Muscle layer of colon (tissue), 2 donors: ENCODE measurements around the gene COL6A1.

Experiments used
- H3K27ac ChIP-seq: one replicate; pipeline ENCODE4 v1.7.0; 2013; ENCODE audit warnings: low read depth, mild to moderate bottlenecking, low read length, moderate library complexity
- H3K27me3 ChIP-seq, 2 donors: one replicate each; pipeline ENCODE4 v1.7.0; 2013; ENCODE audit warnings: low read length in 2 of 2, mild to moderate bottlenecking in 2 of 2; ENCODE audit not compliant: insufficient read depth in 2 of 2, control insufficient read depth in 1 of 2
- H3K36me3 ChIP-seq: one replicate; pipeline ENCODE4 v1.7.0; 2013; ENCODE audit warnings: mild to moderate bottlenecking, low read length; ENCODE audit not compliant: insufficient read depth
- H3K4me1 ChIP-seq: one replicate; pipeline ENCODE4 v1.7.0; 2013; ENCODE audit warnings: mild to moderate bottlenecking, low read length; ENCODE audit not compliant: insufficient read depth
- H3K4me3 ChIP-seq, 2 donors: one replicate each; pipeline ENCODE4 v1.7.0; 2013; ENCODE audit warnings: low read length in 2 of 2, low read depth in 1 of 2, mild to moderate bottlenecking in 1 of 2, moderate library complexity in 1 of 2
- H3K9ac ChIP-seq: one replicate; pipeline ENCODE4 v1.7.0; 2013; ENCODE audit warnings: low read length
- H3K9me3 ChIP-seq: one replicate; pipeline ENCODE4 v1.7.0; 2013; ENCODE audit warnings: mild to moderate bottlenecking, low read length
- donor health status: abdominal sarcoma.
- donor health status: Adenocarcinoma of cecum.

COL6A1 gene

DNA sequence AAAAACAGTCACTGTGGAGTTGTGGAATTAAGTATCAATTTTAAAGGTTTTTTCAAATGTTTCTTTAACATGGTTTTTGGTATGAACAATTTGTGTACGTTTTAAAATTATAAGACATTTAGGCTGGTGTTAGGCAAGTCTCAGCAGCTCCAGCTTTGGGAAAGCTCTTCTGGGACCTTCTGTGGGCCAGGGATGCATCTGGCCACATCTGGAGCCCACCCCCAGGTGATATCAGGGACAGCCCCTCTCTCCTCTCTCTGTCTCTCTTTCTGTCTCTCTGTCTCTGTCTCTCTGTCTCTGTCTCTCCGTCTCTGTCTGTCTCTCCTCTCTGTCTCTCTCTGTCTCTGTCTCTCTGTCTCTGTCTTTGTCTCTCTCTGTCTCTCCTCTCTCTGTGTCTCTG, 1.3 kb upstream of the COL6A1 start:
- Histone ChIP-seq H3K36me3 (peaks cover 12% of the 10 kb centered on the region), H3K9me3 (no peaks in the 10 kb centered on the region), H3K9ac (peak overlapping the region; percentile 54), H3K27me3 (no peaks in the 10 kb centered on the region), H3K27ac (peak overlapping the region; percentile 87), H3K4me1 (peaks cover 37% of the 10 kb centered on the region), H3K4me3 (no peak overlapping the region)

- Histone ChIP-seq H3K4me3 (peak overlapping the region; percentile 21 to 46), H3K27me3 (no peaks in the 10 kb centered on the region), H3K4me1 (peaks cover 39% of the 10 kb centered on the region), H3K9ac (peak overlapping the region; percentile 54), H3K27ac (peak overlapping the region; percentile 87), H3K9me3 (no peaks in the 10 kb centered on the region), H3K36me3 (peaks cover 16% of the 10 kb centered on the region)
These were observed 873 bp upstream of the COL6A1 start for GRCh38 chr21:45980697-45981096.

- H3K4me3 ChIP-seq, result peak overlapping the region; percentile 92 to 99
- peak overlapping the region; percentile 93 for H3K27ac ChIP-seq
- no peaks in the 10 kb centered on the region for H3K27me3 ChIP-seq
- H3K9ac ChIP-seq, result peak overlapping the region; percentile 73
- peaks cover 29% of the 10 kb centered on the region for H3K36me3 ChIP-seq
- H3K9me3 ChIP-seq, result no peaks in the 10 kb centered on the region
- peaks cover 54% of the 10 kb centered on the region for H3K4me1 ChIP-seq
These were observed 655 bp downstream of the COL6A1 start for GRCh38 chr21:45982092-45982757.

DNA sequence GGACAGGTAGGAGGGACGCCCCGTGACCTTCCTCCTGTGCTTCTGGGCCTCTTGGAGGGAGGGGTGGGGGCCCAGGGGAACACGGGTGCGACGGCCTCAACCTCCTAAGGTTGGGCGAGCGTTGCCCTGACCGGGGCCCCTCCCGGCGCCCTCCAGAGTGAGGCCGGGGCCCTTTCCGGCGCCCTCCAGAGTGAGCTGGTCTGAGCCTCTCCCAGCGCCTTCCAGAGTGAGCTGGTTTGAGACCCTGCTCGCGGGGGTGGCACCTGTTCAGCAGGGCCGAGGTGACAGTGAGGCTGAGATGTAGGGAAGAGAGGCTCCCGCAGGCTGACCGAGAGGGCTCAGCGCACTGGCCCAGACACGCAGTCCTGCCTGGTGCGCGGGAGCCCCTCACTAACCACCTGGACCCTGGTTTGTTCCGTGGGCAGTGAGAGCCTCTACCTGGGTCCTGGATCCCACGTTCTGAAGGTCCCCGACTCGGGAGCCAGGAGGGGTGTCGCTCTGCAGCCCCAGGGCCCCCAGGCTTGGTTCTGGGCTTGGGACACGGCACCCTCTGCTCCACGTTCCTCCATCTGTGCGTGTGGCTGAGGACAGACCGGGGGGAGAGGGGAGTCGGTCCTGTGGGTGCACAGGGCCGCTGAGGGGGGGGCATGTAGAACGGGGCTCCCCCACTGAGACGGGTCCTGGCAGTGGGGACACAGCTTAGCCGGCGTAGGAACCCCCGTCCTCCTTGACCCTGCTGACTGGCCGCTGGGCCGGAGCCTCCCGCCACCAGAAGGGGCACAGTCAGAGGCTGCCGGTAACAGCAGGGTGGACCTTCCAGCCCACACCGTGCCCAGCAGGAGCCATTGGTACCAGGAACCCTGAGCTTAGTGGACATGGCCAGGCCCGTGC, 1.4 kb downstream of the COL6A1 start:
- H3K27ac ChIP-seq, result peak overlapping the region; percentile 93

DNA sequence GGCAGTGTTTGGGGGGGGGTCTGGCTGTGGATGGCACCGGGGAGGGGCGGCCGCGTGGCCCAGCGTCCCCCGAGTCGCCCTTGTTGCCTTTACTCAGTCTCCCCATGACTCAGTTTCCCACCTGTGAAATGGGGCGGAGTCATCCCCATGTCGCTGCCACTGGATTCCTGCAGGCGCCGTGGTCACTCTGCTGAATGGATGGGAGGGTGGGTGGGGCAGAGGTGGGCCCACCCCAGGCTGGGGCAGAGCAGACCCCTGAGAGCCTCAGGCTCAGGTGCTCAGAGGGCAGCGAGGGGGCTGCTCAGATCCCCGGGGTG, 2.0 kb downstream of the COL6A1 start:
- Histone ChIP-seq H3K9me3 (no peaks in the 10 kb centered on the region), H3K4me3 (peak overlapping the region; percentile 92 to 99), H3K36me3 (peaks cover 35% of the 10 kb centered on the region), H3K4me1 (peaks cover 55% of the 10 kb centered on the region), H3K9ac (peak overlapping the region; percentile 73), H3K27ac (peak overlapping the region; percentile 93), H3K27me3 (no peaks in the 10 kb centered on the region)

More for the DNA sequence above, 1.4 kb downstream of the COL6A1 start:
- Histone ChIP-seq H3K4me1 (peaks cover 53% of the 10 kb centered on the region), H3K9me3 (no peaks in the 10 kb centered on the region), H3K4me3 (peak overlapping the region; percentile 92 to 99), H3K36me3 (peaks cover 32% of the 10 kb centered on the region), H3K9ac (peak overlapping the region; percentile 73), H3K27me3 (no peaks in the 10 kb centered on the region)

DNA sequence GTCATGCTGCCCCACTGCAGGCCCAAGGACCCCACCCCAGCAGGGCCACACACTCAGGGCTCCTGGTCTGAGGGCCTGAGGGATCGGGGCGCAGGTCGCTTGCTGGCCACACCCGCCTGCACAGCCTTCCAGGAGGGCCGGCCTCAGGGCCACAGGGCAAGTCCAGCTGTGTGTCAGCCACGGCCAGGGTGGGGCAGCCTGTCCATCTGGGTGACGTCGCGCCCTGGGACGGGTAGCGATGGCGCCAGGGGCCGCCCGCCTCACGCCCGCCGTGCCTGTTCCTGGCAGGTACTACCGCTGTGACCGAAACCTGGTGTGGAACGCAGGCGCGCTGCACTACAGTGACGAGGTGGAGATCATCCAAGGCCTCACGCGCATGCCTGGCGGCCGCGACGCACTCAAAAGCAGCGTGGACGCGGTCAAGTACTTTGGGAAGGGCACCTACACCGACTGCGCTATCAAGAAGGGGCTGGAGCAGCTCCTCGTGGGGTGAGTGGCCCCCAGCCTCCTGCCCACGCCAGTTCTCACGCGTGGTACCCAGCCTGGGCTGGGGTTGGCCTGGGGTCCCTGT, 2.5 kb downstream of the COL6A1 start:
- no peaks in the 10 kb centered on the region for H3K9me3 ChIP-seq
- no peaks in the 10 kb centered on the region for H3K27me3 ChIP-seq
- H3K4me1 ChIP-seq, result peaks cover 59% of the 10 kb centered on the region
- H3K4me3 ChIP-seq, result peak overlapping the region; percentile 34 to 49
- H3K27ac ChIP-seq, result peak overlapping the region; percentile 76
- peak overlapping the region; percentile 25 for H3K9ac ChIP-seq
- H3K36me3 ChIP-seq, result peaks cover 39% of the 10 kb centered on the region

DNA sequence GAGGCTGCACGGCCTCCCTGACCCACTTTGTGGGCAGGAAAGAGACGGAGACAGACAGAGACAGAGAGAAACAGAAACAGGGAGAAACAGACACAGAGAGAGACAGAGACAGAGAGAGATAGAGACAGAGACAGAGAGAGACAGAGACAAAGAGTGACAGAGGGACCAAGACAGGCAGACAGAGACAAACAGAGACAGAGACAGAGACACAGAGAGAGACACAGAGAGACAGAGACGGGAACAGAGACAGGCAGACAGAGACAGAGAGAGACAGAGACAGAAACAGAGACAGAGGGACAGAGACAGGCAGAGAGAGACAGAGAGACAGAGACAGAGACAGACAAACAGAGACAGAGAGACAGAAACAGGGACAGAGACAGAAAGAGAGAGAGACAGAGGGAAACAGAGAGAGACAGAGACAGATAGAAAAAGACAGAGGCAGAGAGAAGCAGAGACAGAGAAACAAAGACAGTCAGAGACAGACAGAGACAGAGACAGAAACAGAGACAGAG, 3.1 kb downstream of the COL6A1 start:
- Histone ChIP-seq H3K27me3 (no peaks in the 10 kb centered on the region), H3K4me3 (peak overlapping the region in 1 of 2 donors; percentile 49), H3K36me3 (peaks cover 44% of the 10 kb centered on the region), H3K4me1 (peaks cover 53% of the 10 kb centered on the region), H3K27ac (peak overlapping the region; percentile 76), H3K9me3 (no peaks in the 10 kb centered on the region), H3K9ac (peak overlapping the region; percentile 25)

DNA sequence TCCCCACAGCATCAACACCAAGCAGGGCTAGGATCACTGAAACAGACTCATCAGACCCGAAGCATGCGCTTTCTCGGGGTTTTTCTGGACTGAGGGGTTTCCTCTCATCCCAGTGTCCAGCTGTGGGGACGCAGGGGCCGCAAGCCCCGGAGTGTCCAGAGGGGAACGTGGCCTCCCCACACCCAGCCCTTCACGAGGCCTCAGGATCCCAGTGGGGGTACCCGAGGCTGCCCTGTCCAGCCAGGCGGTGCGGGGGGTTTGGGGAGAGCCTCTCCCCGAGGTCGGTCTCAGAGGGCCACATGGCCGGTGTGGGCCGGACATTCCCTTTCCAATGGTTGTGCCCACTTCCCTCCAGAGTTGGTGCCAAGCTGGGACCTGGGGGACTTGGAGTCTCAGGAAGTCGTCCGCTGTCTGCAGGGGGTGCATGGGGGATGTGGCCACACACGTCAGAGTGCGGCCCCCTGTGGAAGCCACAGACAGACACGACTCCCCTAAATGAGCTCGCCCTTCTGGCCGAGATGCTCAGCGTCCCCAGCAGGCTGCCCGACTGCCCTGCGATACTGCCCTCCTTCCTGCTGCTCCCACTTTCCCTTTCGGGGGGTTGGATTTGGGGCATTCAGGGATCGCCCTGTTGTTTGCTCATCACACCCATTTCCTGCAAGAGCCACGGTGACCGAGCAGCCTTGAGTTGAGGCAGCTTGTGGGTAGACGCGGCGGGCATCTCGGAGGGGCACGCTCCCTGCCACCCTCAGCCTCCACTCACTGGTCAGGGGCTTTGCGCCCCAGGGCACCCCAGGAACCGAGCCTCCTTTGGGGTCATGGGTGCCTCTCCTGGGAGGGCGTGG, 4.1 kb downstream of the COL6A1 start:
- peak overlapping the region in 1 of 2 donors; percentile 21 for H3K4me3 ChIP-seq
- peaks cover 55% of the 10 kb centered on the region for H3K36me3 ChIP-seq
- no peaks in the 10 kb centered on the region for H3K9me3 ChIP-seq
- H3K27ac ChIP-seq, result peak overlapping the region; percentile 3
- peaks cover 53% of the 10 kb centered on the region for H3K4me1 ChIP-seq
- peak overlapping the region; percentile 25 for H3K9ac ChIP-seq
- no peaks in the 10 kb centered on the region for H3K27me3 ChIP-seq

GRCh38 chr21:45986316-45987051, 4.9 kb downstream of the COL6A1 start:
- Histone ChIP-seq H3K4me3 (peak overlapping the region in 1 of 2 donors; percentile 39), H3K36me3 (peaks cover 60% of the 10 kb centered on the region), H3K9me3 (no peaks in the 10 kb centered on the region), H3K27ac (peak overlapping the region; percentile 56), H3K9ac (peak overlapping the region; percentile 25), H3K27me3 (no peaks in the 10 kb centered on the region), H3K4me1 (peaks cover 54% of the 10 kb centered on the region)

GRCh38 chr21:45987121-45987711, 5.6 kb downstream of the COL6A1 start:
- H3K27ac ChIP-seq, result peak overlapping the region; percentile 56
- peaks cover 68% of the 10 kb centered on the region for H3K36me3 ChIP-seq
- H3K4me3 ChIP-seq, result no peak overlapping the region
- peaks cover 61% of the 10 kb centered on the region for H3K4me1 ChIP-seq
- H3K27me3 ChIP-seq, result no peaks in the 10 kb centered on the region
- H3K9me3 ChIP-seq, result no peaks in the 10 kb centered on the region
- H3K9ac ChIP-seq, result no peak overlapping the region
